Stimulated activated memory B cell treated with anti-CD40 and anti-IgM and Interleukin-4, amounts not matched to agents 10 μg/mL and 1 μg/mL and 100 μg/mL, for 72 hours (primary cell): ENCODE measurements around the gene EEF1AKMT1.

Source experiments
- ATAC-seq: fragments of 150-1000 bp; cut with Tn5 transposase; 2 replicates; pipeline ENCODE4 v1.10.0; 2021
- H3K27ac Mint-ChIP-seq: one replicate; pipeline ENCODE4 v1.8.0; 2022; ENCODE audit warnings: mild to moderate bottlenecking, mixed read lengths
- H3K27me3 Mint-ChIP-seq: one replicate; pipeline ENCODE4 v1.8.0; 2022; ENCODE audit warnings: mixed read lengths
- H3K36me3 Mint-ChIP-seq: one replicate; pipeline ENCODE4 v1.8.0; 2022; ENCODE audit warnings: mixed read lengths
- H3K4me1 Mint-ChIP-seq: one replicate; pipeline ENCODE4 v1.8.0; 2022; ENCODE audit warnings: mixed read lengths
- H3K4me3 Mint-ChIP-seq: one replicate; pipeline ENCODE4 v1.8.0; 2022; ENCODE audit warnings: mild to moderate bottlenecking, moderate library complexity, mixed read lengths
- H3K9me3 Mint-ChIP-seq: one replicate; pipeline ENCODE4 v1.8.0; 2022; ENCODE audit warnings: mixed read lengths

Gene EEF1AKMT1

DNA sequence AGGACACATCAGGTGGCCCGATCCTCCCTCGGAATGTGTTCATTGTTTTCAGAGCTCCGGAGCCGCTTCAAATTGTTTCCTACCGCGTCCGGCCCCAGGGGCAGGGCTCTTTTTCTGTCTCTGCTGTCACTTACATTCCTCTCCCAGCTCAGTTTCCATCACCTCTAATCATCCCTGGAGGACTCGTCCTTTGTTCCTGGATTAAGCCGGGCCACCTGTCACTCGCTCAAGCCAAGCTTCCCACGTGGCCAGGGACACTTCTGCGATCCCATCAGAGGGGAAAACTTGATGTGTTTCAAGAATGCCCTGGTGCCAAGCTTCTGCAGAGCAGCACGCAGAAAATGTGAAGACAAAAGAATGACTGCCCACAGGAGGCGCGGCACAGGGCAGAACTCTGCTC, 56.8 kb downstream of the EEF1AKMT1 start:
- Mint-ChIP-seq H3K27me3 (peaks cover 23% of the 10 kb centered on the region), H3K4me3 (no peak overlapping the region), H3K4me1 (peaks cover 15% of the 10 kb centered on the region), H3K27ac (no peak overlapping the region), H3K9me3 (no peaks in the 10 kb centered on the region), H3K36me3 (no peaks in the 10 kb centered on the region)
- ATAC-seq: no peak

DNA sequence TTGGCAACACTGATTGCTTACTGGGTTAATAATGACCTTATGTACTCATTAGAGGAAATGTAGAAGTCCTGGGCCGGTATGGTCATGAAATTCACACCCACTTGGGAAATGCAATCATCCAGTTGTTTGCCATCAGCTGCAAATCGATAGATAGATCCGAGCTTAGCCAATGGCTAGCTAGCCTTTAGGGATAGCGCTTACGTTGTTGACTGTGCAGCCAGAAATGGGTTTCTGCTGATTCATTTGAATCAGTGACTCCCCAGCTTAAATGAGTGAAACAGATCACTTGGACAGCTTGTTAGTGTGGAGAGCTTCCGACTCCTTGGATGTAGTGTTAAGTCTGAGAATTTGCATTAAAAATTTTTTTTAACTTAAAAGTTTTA, 58.4 kb downstream of the EEF1AKMT1 start:
- no peak for ATAC-seq
- peaks cover 12% of the 10 kb centered on the region for H3K4me1 Mint-ChIP-seq
- no peak overlapping the region for H3K4me3 Mint-ChIP-seq
- H3K9me3 Mint-ChIP-seq: no peaks in the 10 kb centered on the region
- H3K27me3 Mint-ChIP-seq: peaks cover 23% of the 10 kb centered on the region
- no peak overlapping the region for H3K27ac Mint-ChIP-seq
- H3K36me3 Mint-ChIP-seq: no peaks in the 10 kb centered on the region

DNA sequence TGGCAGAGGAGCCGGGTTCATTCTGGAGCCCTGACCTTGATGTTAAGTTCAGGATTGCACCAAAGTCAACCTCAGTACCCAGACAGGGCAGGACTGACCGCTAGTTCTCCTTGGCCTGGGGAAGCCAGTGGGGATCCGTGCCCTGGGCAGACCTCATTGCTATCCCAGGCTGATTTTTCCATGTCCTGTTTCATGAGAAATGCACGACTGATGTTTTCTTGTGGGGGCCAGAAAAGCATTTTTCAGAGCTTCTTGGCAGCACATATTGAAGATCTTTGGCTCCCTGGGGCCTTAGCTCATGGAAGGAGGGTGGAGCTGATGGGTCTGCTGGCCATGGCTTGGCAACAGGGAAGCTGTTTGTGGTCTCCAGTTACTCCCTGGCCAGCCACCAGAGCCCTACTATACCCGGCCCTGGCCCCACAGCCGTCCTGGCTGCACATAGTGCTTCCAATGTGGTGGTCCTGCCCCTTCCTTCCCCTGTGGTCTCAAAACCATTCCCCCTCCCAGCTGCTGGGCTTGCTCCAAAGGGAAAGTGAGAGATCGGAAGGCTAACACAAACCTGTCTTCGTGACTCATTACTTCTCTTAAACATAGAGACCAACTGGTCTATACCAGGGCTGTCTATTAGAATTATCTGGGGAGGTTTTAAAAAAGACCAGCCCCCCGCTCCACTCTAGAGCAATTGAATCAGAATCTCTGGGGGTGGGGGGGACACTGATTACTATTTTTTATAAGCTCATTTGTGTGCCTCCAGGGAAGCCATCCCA, 59.0 kb downstream of the EEF1AKMT1 start:
- H3K4me3 Mint-ChIP-seq: no peak overlapping the region
- no peak for ATAC-seq

DNA sequence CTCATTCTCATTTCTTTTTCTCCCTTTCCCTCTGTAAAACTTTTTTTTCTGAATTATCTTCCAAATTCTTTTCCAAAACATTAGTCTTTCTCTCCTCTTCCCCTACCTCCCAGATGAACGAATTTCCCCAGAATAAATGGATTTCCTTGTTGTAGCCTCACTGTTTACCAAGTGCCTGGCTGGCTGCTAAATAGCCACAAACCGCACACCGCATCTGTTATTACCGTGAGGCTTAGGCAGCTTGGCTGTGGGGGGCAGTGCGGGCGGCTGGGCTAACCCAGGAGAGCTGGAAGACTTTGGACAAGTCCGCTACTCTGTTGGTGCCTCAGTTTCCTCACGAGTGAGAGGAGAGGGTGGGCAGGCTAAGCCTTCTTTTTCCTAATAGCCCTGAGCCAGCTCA, 59.6 kb downstream of the EEF1AKMT1 start:
- H3K4me3 Mint-ChIP-seq: no peak overlapping the region
- no peak overlapping the region for H3K27ac Mint-ChIP-seq
- H3K36me3 Mint-ChIP-seq: no peaks in the 10 kb centered on the region

More for the DNA sequence above, 59.0 kb downstream of the EEF1AKMT1 start:
- Mint-ChIP-seq H3K9me3 (no peaks in the 10 kb centered on the region), H3K36me3 (no peaks in the 10 kb centered on the region), H3K4me1 (peaks cover 12% of the 10 kb centered on the region), H3K27me3 (peaks cover 23% of the 10 kb centered on the region), H3K27ac (no peak overlapping the region)

DNA sequence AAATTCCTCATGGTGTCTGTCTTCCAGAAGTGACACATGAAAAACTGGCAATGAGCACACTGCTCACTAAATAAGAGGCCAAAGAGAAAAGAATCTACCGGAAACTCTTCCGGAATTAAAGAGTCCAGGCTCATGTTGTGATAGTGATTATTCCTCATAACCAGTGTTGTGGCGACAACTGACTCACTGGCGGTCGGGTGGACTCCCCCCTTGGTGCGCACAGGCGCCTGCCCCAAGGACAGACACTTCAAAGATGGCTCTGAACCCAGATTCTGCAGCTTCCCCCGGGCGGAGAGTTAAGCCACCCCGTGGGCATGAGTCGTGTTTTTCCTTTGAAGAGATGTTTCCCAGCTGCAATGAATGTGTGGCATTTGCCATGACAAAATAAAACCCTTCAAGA, 60.0 kb downstream of the EEF1AKMT1 start:
- H3K27me3 Mint-ChIP-seq: peaks cover 23% of the 10 kb centered on the region
- no peak for ATAC-seq
- peaks cover 12% of the 10 kb centered on the region for H3K4me1 Mint-ChIP-seq
- no peaks in the 10 kb centered on the region for H3K36me3 Mint-ChIP-seq
- no peak overlapping the region for H3K4me3 Mint-ChIP-seq
- H3K9me3 Mint-ChIP-seq: no peaks in the 10 kb centered on the region
- H3K27ac Mint-ChIP-seq: no peak overlapping the region

More for the DNA sequence above, 59.6 kb downstream of the EEF1AKMT1 start:
- no peak for ATAC-seq
- Mint-ChIP-seq H3K27me3 (peaks cover 23% of the 10 kb centered on the region), H3K9me3 (no peaks in the 10 kb centered on the region), H3K4me1 (peaks cover 12% of the 10 kb centered on the region)

DNA sequence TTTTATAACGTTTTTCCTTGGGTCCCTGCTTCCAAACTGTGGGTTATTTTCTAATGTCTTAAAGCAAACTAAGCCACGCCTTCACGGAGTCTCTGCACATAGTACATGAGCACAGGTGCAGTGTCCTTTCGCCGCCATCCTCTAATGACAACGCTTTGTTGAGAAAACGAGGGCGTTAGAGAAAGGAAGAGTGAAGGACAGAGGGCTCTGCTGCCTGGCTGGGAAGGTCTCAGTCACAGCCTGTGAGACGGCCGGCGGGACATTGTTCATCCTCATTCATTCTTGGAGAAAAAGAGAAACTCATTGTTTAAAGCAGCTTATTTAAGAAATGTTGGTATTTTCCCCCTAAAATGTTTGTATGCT, 60.8 kb downstream of the EEF1AKMT1 start:
- no peak for ATAC-seq
- Mint-ChIP-seq H3K27ac (no peak overlapping the region), H3K9me3 (no peaks in the 10 kb centered on the region), H3K4me3 (no peak overlapping the region), H3K36me3 (no peaks in the 10 kb centered on the region), H3K4me1 (peaks cover 12% of the 10 kb centered on the region), H3K27me3 (peaks cover 23% of the 10 kb centered on the region)

DNA sequence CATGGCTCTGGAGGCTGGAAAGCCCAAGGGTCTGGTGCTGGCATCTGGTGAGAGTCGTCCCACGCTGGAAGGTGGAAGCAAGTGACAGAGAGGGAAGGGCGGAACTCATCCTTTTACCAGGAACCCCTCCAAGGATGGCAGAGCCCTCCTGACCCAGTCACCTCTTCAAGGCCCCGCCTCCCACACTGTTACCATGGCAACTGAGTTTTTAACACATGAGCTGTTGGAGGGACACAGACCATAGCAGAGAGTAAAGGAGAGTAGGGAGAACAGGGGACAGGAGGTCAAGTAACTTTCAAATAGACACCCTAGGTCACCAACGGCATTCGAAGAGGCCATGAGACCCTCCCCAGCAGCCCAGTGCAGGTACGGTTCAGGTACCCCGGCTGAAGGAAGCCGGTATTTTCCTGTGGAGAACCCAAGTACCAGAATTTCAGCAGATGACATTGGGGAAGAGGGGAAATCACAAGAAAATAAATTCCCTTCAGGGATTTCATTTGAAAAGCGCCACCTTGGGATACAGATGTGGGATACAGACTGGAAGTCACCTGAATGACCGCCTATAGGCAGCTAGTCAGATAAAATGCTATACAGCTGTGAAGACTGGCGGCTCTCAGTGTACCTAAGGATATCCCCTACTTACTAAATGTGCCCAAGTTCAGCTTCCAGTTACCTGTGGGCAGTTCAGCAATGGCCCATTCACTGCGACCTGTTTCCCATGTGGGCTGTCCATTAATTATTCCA, 62.3 kb downstream of the EEF1AKMT1 start:
- H3K27me3 Mint-ChIP-seq: peaks cover 23% of the 10 kb centered on the region
- no peaks in the 10 kb centered on the region for H3K36me3 Mint-ChIP-seq
- no peak for ATAC-seq
- no peaks in the 10 kb centered on the region for H3K9me3 Mint-ChIP-seq
- H3K4me1 Mint-ChIP-seq: peaks cover 12% of the 10 kb centered on the region
- no peak overlapping the region for H3K4me3 Mint-ChIP-seq
- H3K27ac Mint-ChIP-seq: no peak overlapping the region

DNA sequence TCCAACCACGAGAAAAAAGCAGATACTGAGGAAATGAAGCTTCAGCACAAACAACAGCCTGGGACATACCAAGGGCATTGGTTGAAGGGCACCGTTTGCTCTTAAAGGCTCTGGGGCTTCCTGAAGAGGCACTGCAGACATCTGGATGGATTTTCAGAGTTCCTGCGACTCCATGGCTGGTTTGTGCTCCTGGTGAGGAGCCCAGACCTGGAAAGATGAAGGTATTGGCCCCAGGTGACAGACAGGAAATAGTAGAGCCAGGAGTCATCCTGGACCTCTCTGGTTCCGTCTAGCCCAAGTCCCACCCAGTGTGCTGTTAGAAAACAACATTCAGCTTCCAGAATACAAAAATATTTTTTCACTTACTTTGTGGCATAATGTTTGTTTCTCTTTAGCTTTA, 64.0 kb downstream of the EEF1AKMT1 start:
- Mint-ChIP-seq H3K4me3 (no peak overlapping the region), H3K9me3 (no peaks in the 10 kb centered on the region), H3K27me3 (peaks cover 22% of the 10 kb centered on the region), H3K4me1 (peaks cover 12% of the 10 kb centered on the region), H3K27ac (no peak overlapping the region), H3K36me3 (no peaks in the 10 kb centered on the region)
- no peak for ATAC-seq

DNA sequence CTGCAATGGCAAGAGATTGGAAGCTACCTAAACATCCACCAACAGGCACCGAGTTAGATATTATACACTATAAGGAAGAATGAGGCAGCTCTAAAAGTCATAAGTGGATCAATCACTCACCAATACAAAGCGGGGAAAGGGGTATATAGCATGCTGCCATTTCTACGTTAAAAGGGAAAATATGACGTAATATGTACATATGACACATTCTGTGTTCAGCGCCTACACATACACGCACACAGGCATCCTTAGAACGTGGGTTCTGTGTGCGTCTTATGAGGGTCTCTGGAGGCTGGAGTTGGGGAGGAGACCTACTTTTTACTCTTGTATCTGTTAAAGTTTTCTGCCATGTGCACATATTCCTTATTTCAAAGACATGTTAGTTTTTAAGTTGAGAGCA, 64.4 kb downstream of the EEF1AKMT1 start:
- no peak overlapping the region for H3K27ac Mint-ChIP-seq
- ATAC-seq: no peak
- no peak overlapping the region for H3K4me3 Mint-ChIP-seq
- H3K27me3 Mint-ChIP-seq: peaks cover 18% of the 10 kb centered on the region
- no peaks in the 10 kb centered on the region for H3K36me3 Mint-ChIP-seq
- H3K4me1 Mint-ChIP-seq: peaks cover 12% of the 10 kb centered on the region
- no peaks in the 10 kb centered on the region for H3K9me3 Mint-ChIP-seq

DNA sequence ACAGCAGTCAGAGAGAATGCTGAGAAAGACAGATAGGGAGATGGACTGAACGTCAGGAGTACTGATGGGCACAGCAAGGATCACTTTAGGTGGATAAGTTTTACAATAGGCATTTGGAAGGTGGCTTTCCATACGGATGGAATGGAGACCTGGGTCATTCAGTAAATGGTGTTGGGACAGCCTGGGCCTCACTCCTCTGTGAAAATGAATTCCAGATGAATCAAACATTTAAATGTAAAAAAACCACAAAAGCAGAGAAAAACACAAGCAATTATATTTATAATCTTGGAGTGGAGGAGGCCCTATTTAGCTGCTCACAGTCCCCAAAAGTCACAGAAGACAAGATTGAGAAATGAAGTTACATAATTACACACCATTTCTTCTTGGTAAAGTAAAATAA, 65.5 kb downstream of the EEF1AKMT1 start:
- H3K27ac Mint-ChIP-seq: no peak overlapping the region

DNA sequence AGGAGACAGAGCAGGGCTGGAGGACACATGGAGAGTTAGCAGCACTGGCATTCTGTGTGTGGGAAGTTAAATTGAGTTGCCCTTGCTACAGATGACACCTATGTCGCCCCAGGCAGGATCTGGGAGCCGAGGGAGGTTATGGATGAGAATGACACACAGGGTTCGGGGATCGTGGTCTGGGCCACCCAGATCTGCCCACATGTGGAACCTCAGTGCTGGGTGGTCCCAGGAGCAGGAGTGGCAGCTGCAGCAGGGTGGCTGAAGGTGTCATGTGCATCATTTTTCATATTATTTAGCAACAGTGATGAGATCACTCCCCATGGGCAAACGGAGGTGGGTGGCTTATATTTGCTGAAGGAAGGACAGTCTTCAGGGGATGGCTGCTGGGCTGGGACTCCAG, 67.1 kb downstream of the EEF1AKMT1 start:
- H3K27me3 Mint-ChIP-seq: no peaks in the 10 kb centered on the region
- peaks cover 8% of the 10 kb centered on the region for H3K4me1 Mint-ChIP-seq
- H3K4me3 Mint-ChIP-seq: no peak overlapping the region
- H3K9me3 Mint-ChIP-seq: no peaks in the 10 kb centered on the region
- H3K27ac Mint-ChIP-seq: no peak overlapping the region
- no peak for ATAC-seq
- no peaks in the 10 kb centered on the region for H3K36me3 Mint-ChIP-seq

More for the DNA sequence above, 65.5 kb downstream of the EEF1AKMT1 start:
- no peaks in the 10 kb centered on the region for H3K9me3 Mint-ChIP-seq
- peaks cover 9% of the 10 kb centered on the region for H3K27me3 Mint-ChIP-seq
- no peak overlapping the region for H3K4me3 Mint-ChIP-seq
- peaks cover 15% of the 10 kb centered on the region for H3K4me1 Mint-ChIP-seq
- H3K36me3 Mint-ChIP-seq: no peaks in the 10 kb centered on the region
- no peak for ATAC-seq

DNA sequence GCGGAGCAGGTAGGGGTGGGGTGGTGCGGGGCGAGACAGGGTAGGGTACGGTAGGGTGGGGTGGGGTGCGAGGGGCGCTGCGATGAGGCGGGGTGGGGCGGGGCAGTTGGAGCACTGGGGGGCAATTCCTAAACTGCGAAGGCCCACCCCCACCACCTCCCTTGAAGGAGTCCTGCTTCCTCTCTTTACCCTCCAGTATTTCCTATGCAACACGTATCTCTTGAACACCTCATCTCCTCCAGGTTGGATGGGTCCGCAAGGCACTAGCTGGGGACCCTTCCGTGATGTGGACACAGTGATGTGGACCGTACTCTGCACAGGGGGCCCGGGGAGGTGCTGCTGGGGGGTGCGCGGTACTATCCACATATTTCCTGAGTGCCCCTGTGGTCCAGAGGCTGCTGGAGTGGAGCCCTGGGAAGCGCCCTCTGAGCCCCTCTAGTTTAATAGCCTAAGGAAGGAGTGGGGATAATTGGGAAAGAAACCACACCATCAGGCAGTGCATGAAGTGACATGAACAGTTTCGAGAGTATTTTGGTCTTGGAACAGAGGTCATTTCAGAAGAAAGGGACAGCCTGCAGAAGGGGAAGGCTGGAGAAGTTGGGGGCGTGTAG, 69.2 kb downstream of the EEF1AKMT1 start:
- H3K27ac Mint-ChIP-seq: no peak overlapping the region
- ATAC-seq: no peak
- H3K9me3 Mint-ChIP-seq: no peaks in the 10 kb centered on the region
- no peaks in the 10 kb centered on the region for H3K36me3 Mint-ChIP-seq
- H3K4me3 Mint-ChIP-seq: peak overlapping the region; percentile 60
- peaks cover 8% of the 10 kb centered on the region for H3K4me1 Mint-ChIP-seq
- H3K27me3 Mint-ChIP-seq: peaks cover 15% of the 10 kb centered on the region

DNA sequence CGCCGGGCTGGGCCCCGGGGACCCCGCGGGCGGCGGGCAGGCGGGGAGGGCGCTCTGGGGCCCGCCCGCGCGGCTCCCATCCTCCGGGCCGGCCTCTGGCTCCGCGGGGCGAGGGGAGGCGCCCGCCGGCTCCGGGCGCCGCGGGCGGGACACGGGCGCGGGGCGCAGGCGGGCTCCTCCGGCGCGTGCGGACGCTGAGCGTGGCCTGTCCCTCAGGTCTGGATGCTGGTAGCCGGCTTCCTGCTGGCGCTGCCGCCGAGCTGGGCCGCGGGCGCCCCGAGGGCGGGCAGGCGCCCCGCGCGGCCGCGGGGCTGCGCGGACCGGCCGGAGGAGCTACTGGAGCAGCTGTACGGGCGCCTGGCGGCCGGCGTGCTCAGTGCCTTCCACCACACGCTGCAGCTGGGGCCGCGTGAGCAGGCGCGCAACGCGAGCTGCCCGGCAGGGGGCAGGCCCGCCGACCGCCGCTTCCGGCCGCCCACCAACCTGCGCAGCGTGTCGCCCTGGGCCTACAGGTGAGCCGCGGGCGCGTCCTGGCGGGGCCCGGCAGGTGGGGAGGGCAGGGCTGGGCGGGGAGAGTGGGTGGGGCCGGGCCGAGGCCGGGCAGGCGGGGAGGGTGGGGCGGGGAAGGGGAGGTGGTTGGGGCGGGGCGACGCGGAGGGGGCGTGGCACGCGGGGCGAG, 69.8 kb downstream of the EEF1AKMT1 start:
- no peaks in the 10 kb centered on the region for H3K9me3 Mint-ChIP-seq
- H3K4me3 Mint-ChIP-seq: peak overlapping the region; percentile 60
- H3K36me3 Mint-ChIP-seq: no peaks in the 10 kb centered on the region
- H3K27me3 Mint-ChIP-seq: peaks cover 15% of the 10 kb centered on the region
- ATAC-seq: peak; percentile 92
- peaks cover 8% of the 10 kb centered on the region for H3K4me1 Mint-ChIP-seq
- peak overlapping the region; percentile 83 for H3K27ac Mint-ChIP-seq

DNA sequence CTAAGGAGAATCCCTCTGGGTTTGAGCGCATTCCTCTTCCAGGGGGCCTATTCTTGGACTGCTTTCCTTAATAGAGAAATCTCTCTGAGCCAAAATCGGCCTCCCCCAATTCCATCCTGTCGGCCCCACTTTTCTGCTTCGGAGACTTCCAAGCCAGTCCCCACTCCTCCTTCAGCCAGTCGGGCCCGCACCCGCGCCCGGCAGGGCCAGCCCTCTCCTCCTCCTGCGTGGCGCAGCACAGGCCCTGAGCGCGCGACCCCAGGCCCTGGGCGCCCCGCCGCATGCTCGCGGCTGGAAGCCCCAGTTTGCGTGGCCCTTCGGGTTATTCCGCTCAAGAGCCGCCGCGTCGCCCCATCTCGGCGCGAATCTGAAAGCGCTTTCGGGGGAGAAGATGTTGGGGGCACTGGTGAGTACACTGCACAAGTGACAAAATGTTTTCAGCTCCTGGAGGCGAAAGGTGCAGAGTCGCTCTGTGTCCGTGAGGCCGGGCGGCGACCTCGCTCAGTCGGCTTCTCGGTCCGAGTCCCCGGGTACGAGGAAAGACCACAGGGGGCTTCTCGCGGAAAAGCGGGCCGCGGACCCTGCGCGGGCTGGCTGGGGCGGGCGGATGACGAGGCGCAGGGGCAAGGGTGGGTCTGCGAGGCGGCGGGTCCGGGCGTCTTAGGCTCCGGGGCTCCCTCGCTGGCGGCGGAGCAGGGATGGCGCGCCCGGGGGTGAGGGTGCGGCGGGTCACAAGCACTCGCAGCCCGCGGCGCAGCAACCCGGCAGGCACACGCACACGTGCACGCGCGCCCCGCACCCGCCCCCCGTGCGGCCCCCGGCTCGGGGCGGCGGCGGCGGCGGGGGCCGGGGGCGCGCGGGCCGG, 70.6 kb downstream of the EEF1AKMT1 start, which contains the start of gene IL17D:
Gene IL17D, plus strand, starts transcription at position 785 of the 865 bp plus-strand sequence. CDS start 303 bp downstream, outside the sequence.
- Mint-ChIP-seq H3K27ac (peak within 1 kb of the TSS; percentile 83), H3K4me3 (peak within 1 kb of the TSS; percentile 97), H3K4me1 (peaks cover 8% of the 10 kb centered on the region), H3K36me3 (no peaks in the 10 kb centered on the region), H3K27me3 (peaks cover 21% of the 10 kb centered on the region), H3K9me3 (no peaks in the 10 kb centered on the region)
- ATAC-seq: peak; percentile 43
